K562 (cell line): ENCODE measurements around the gene MTF1. TPM values are rescaled to one million over a fixed set of nuclear protein-coding genes. Genes with fewer than 3 reads are reported as not detected.
A peak's percentile ranks its signal among the peaks of the same experiment; 100 is the strongest.

Source experiments
- ADNP ChIP-seq: fragments of 200-800 bp; sonication (Bioruptor generic); IDR thresholded peaks from 2 replicates; pipeline ENCODE4 v1.6.1; 2016; ENCODE audit warnings: missing genetic modification characterization, missing compliant biosample characterization
- ATF2 ChIP-seq: sonication (generic); formaldehyde crosslinking; IDR thresholded peaks from 2 replicates; pipeline ENCODE4 v1.8.1; 2022; ENCODE audit warnings: missing genetic modification reagents
- CBFA2T2 ChIP-seq: fragments of 450-650 bp; conservative IDR thresholded peaks from 2 replicates; pipeline ENCODE4 v1.6.1; 2017; ENCODE audit warnings: mild to moderate bottlenecking
- CREM ChIP-seq: IDR thresholded peaks from 2 replicates; pipeline ENCODE4 v1.6.1; 2014; ENCODE audit warnings: antibody characterized with exemption, low read depth
- ID3 ChIP-seq, 2 experiments: fragments of 250-450 bp in 1 of 2; fragments of 450-650 bp in 1 of 2; sonication (Bioruptor Pico) in 1 of 2; IDR thresholded peaks; 2 replicates each; pipeline versions ENCODE4 v1.6.1 to v1.8.0; 2016 to 2021; ENCODE audit warnings: mild to moderate bottlenecking in 2 of 2, moderate library complexity in 2 of 2, missing compliant biosample characterization in 1 of 2, missing genetic modification characterization in 1 of 2
- IFI16 ChIP-seq: fragments of 250-450 bp; sonication (Bioruptor Pico); IDR thresholded peaks from 2 replicates; pipeline ENCODE4 v2.1.2; 2022; ENCODE audit warnings: mild to moderate bottlenecking, inconsistent platforms
- IRF2 ChIP-seq: sonication (generic); formaldehyde crosslinking; IDR thresholded peaks from 2 replicates; pipeline ENCODE4 v1.8.1; 2022; ENCODE audit warnings: mild to moderate bottlenecking, missing genetic modification reagents
- JUN ChIP-seq, 2 experiments: sonication (generic) in 1 of 2; formaldehyde crosslinking in 1 of 2; IDR thresholded peaks; 2 replicates each; pipeline versions ENCODE4 v1.6.1 to v1.8.0; 2012 to 2022; ENCODE audit warnings: borderline replicate concordance in 2 of 2, mild to moderate bottlenecking in 2 of 2, improper control_type of control experiment in 1 of 2, low read depth in 1 of 2, low read length in 1 of 2, missing genetic modification reagents in 1 of 2
- MAZ ChIP-seq, 2 experiments: fragments of 450-650 bp in 1 of 2; sonication (generic) in 1 of 2; formaldehyde crosslinking; IDR thresholded peaks in 1 of 2; conservative IDR thresholded peaks in 1 of 2; 2 replicates each; pipeline versions ENCODE4 v1.4.0 to v1.5.0; 2020; ENCODE audit warnings: mild to moderate bottlenecking in 1 of 2, missing genetic modification reagents in 1 of 2
- MIER1 ChIP-seq: fragments of 450-650 bp; IDR thresholded peaks from 2 replicates; pipeline ENCODE4 v1.6.1; 2016; ENCODE audit warnings: antibody characterized with exemption, mild to moderate bottlenecking, low read depth
- SMARCE1 ChIP-seq: fragments of 450-650 bp; IDR thresholded peaks from 2 replicates; pipeline ENCODE4 v1.7.1; 2016; ENCODE audit warnings: mild to moderate bottlenecking
- TFAM ChIP-seq: fragments of 250-450 bp; sonication (Bioruptor Pico); conservative IDR thresholded peaks from 2 replicates; pipeline ENCODE4 v1.5.0; 2021; ENCODE audit warnings: mild to moderate bottlenecking, moderate library complexity
- YY1 ChIP-seq, 3 experiments: IDR thresholded peaks; 2 replicates each; pipeline ENCODE4 v1.6.1; 2011; ENCODE audit warnings: low read length in 2 of 3, mild to moderate bottlenecking in 2 of 3, moderate library complexity in 2 of 3, borderline replicate concordance in 1 of 3, control low read depth in 1 of 3, low read depth in 1 of 3; ENCODE audit not compliant: insufficient read depth in 3 of 3, insufficient replicate concordance in 2 of 3, control insufficient read depth in 1 of 3, insufficient read length in 1 of 3; ENCODE audit errors: extremely low read depth in 1 of 3
- ZBTB11 ChIP-seq, 3 experiments: fragments of 200-800 bp in 1 of 3; fragments of 250-450 bp in 1 of 3; fragments of 450-650 bp in 1 of 3; sonication (Bioruptor Pico) in 1 of 3; sonication (Bioruptor generic) in 1 of 3; formaldehyde crosslinking in 1 of 3; IDR thresholded peaks; 2 replicates each; pipeline versions ENCODE4 v1.6.1 to v1.8.0; 2016 to 2022; ENCODE audit warnings: mild to moderate bottlenecking in 2 of 3, missing genetic modification characterization in 2 of 3, missing compliant biosample characterization in 1 of 3, moderate library complexity in 1 of 3
- ZBTB26 ChIP-seq: fragments of 450-650 bp; formaldehyde crosslinking; IDR thresholded peaks from 2 replicates; pipeline ENCODE4 v1.4.0; 2022; ENCODE audit warnings: missing genetic modification characterization
- polyA plus RNA-seq, 8 experiments: library from polyadenylated mRNA; depleted of rRNA in 4 of 8; stranded (reverse) in 5 of 8; unstranded in 3 of 8; fragments of >200 nt; fragmentation: Nextera tagmentation in 2 of 8; fragmentation: Illumina TruSeq in 1 of 8; extraction: Ambion mirVana in 2 of 8; extraction: Trizol in 1 of 8; gene quantifications; 2 replicates each; pipeline versions ENCODE4 v1.2.1 to v1.2.3, GENCODE V29; 2011 to 2014; ENCODE audit warnings: inconsistent platforms in 1 of 8, missing spikeins in 1 of 8
- total RNA-seq, 7 experiments: library from RNA; depleted of rRNA in 6 of 7; stranded (reverse); fragments of >200 nt in 6 of 7; fragmentation: Illumina TruSeq in 2 of 7; extraction: Trizol in 2 of 7; gene quantifications; 2 replicates each; pipeline versions ENCODE4 v1.2.1 to v1.2.3, GENCODE V29; 2011 to 2021; ENCODE audit warnings: low replicate concordance in 1 of 7
- TF ChIP-seq, protein P1 (sequence below), 3 experiments: fragments of 200-800 bp in 1 of 3; sonication (Bioruptor generic) in 1 of 3; sonication (generic) in 1 of 3; formaldehyde crosslinking in 1 of 3; IDR thresholded peaks; 2 replicates each; pipeline versions ENCODE4 v1.6.1 to v1.8.0; 2016 to 2022; ENCODE audit warnings: mild to moderate bottlenecking in 2 of 3, missing compliant biosample characterization in 2 of 3, missing genetic modification characterization in 2 of 3, missing genetic modification reagents in 1 of 3

MTF1 gene
- total and polyA plus RNA-seq, 9 of the 15 experiments (the other 6 are each of a cell fraction or from before 2014, with no cell fraction given), result 1.1 to 12.2 (median 4.3) TPM

DNA sequence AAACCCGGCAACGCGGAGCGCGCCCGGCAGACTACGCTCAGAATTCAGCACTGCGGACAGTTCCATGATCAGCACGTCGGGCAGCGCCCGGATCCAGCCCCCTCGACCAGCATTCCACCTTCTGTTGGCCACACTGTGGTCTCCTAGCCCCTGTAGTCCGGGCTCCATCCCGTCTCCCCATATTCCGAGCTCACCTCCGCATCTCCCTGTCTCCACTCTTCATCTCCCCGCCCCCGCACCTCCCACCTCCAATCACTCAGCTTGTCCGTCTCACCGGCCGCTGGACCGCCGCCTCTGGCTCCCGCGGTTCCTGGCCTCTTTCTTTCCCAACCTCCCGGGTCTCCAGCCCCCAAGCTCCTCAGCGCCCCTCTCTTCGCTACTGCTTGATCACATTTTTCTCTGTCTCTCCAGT, 95.0 kb downstream of the MTF1 start (continued):
- TF ChIP-seq ZBTB11 (CRISPR knock-in tag; IDR thresholded peaks at IDR 0.05) (peak in 1 of 3 experiments; percentile 67; a peak in 2 of 6 replicates), TFAM (CRISPR knock-in tag) (no peak), ATF2 (CRISPR knock-in tag) (peak; percentile 96), MIER1 (peak; percentile 99), CBFA2T2 (no peak), JUN (IDR thresholded peaks at IDR 0.05; ENCODE audit: borderline replicate concordance, low read depth, low read length) (no peak), JUN (CRISPR knock-in tag; IDR thresholded peaks at IDR 0.05; ENCODE audit: borderline replicate concordance) (peak; percentile 99), IFI16 (CRISPR knock-in tag) (no peak), ZBTB26 (CRISPR knock-in tag) (peak; percentile 73; the same call in 1 of the 2 replicates), CREM (peak; percentile 86), ID3 (CRISPR knock-in tag; IDR thresholded peaks at IDR 0.05) (no peak), ID3 (tag; IDR thresholded peaks at IDR 0.05) (no peak), IRF2 (CRISPR knock-in tag) (peak; percentile 98), ADNP (tag) (no peak), YY1 (IDR thresholded peaks at IDR 0.05; ENCODE audit: borderline replicate concordance in 1 of 3, control insufficient read depth in 1 of 3, extremely low read depth in 1 of 3, insufficient read depth in 3 of 3, insufficient read length in 1 of 3, insufficient replicate concordance in 2 of 3, low read depth in 1 of 3, low read length in 2 of 3) (peak in 1 of 3 experiments; percentile 27), MAZ (CRISPR knock-in tag; conservative IDR thresholded peaks at IDR 0.05 in 1 of 2, IDR thresholded peaks at IDR 0.05 in 1 of 2) (peak; percentile 52 to 99), SMARCE1 (no peak)
- TF ChIP-seq, protein P1, sequence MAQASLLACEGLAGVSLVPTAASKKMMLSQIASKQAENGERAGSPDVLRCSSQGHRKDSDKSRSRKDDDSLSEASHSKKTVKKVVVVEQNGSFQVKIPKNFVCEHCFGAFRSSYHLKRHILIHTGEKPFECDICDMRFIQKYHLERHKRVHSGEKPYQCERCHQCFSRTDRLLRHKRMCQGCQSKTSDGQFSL (CRISPR knock-in tag; IDR thresholded peaks at IDR 0.05), result peak; percentile 84
- TF ChIP-seq, protein P1 (tag; IDR thresholded peaks at IDR 0.05), result no peak
